ENCODE data around the gene ADGRG6.

DNA sequence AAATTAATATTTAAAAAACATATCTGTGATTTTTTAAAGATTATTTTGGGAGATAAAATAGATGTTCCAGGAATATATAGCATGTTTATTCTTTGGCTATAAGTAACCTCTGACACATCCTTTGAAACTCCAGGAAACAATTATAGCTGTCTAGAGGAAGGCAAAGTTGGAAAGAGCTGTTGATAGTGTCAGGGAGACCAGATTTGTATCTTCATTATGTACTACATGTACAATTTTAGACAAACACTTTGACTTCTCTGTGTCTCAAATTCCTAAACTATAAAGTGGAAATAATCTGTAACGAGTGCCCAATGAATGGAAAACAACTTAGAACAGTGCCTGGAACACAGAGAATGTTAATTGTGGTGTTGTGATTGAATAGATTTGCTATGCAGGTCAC, 25.6 kb upstream of the ADGRG6 start:
- TF ChIP-seq, protein P1, sequence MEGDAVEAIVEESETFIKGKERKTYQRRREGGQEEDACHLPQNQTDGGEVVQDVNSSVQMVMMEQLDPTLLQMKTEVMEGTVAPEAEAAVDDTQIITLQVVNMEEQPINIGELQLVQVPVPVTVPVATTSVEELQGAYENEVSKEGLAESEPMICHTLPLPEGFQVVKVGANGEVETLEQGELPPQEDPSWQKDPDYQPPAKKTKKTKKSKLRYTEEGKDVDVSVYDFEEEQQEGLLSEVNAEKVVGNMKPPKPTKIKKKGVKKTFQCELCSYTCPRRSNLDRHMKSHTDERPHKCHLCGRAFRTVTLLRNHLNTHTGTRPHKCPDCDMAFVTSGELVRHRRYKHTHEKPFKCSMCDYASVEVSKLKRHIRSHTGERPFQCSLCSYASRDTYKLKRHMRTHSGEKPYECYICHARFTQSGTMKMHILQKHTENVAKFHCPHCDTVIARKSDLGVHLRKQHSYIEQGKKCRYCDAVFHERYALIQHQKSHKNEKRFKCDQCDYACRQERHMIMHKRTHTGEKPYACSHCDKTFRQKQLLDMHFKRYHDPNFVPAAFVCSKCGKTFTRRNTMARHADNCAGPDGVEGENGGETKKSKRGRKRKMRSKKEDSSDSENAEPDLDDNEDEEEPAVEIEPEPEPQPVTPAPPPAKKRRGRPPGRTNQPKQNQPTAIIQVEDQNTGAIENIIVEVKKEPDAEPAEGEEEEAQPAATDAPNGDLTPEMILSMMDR (IDR thresholded peaks at IDR 0.05) = no peak
- TF ChIP-seq EP300 (IDR thresholded peaks at IDR 0.05; ENCODE audit: low read depth) = no peak
- TF ChIP-seq POLR2A (IDR thresholded peaks at IDR 0.05) = no peak
